ENCODE results near the gene PGBD2. TPM values are rescaled to one million over a fixed set of nuclear protein-coding genes. Genes with fewer than 3 reads are reported as not detected.
A peak's percentile ranks its signal among the peaks of the same experiment; 100 is the strongest.

PGBD2 gene
- total and polyA plus RNA-seq, 9 of the 15 experiments (the other 6 are each of a cell fraction or from before 2014, with no cell fraction given), result 11.9 to 21.8 (median 14.7) TPM

DNA sequence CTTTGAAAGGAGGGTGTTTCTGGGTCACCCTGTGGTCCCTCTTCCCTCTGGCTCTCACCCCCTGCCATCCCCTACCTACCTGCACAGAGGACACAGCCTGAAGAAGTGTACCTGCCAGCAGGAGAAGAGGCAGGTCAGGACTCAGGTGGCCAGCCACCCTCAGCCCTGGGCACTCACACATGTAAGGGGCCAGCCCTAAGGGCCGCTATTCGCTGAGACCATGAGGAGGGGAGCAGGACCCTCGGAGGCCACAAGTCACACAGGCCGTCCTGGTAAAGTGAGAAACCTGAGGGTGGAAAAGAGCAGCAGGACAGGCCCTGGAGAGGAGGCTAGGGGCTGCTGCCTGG, 48.3 kb upstream of the PGBD2 start (continued):
- TF ChIP-seq, protein P1, sequence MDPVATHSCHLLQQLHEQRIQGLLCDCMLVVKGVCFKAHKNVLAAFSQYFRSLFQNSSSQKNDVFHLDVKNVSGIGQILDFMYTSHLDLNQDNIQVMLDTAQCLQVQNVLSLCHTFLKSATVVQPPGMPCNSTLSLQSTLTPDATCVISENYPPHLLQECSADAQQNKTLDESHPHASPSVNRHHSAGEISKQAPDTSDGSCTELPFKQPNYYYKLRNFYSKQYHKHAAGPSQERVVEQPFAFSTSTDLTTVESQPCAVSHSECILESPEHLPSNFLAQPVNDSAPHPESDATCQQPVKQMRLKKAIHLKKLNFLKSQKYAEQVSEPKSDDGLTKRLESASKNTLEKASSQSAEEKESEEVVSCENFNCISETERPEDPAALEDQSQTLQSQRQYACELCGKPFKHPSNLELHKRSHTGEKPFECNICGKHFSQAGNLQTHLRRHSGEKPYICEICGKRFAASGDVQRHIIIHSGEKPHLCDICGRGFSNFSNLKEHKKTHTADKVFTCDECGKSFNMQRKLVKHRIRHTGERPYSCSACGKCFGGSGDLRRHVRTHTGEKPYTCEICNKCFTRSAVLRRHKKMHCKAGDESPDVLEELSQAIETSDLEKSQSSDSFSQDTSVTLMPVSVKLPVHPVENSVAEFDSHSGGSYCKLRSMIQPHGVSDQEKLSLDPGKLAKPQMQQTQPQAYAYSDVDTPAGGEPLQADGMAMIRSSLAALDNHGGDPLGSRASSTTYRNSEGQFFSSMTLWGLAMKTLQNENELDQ (CRISPR knock-in tag; IDR thresholded peaks at IDR 0.05; ENCODE audit: borderline replicate concordance), result no peak
- TF ChIP-seq MAFG (tag; conservative IDR thresholded peaks at IDR 0.05), result no peak
- TF ChIP-seq SIN3A (IDR thresholded peaks at IDR 0.05; ENCODE audit: borderline replicate concordance in 2 of 2, control insufficient read depth in 1 of 2, low read depth in 2 of 2, low read length in 2 of 2), result no peak
- TF ChIP-seq KLF16 (IDR thresholded peaks at IDR 0.05), result no peak
- TF ChIP-seq HDAC2 (IDR thresholded peaks at IDR 0.05), result 0 out of 2 replicates have a peak, but pooled peaks have one; percentile 11
- 0 out of 2 replicates have a peak, but pooled peaks have one; percentile 45 for TF ChIP-seq SRSF3 (IDR thresholded peaks at IDR 0.05; ENCODE audit: insufficient read depth, low read length)
- TF ChIP-seq, protein P2, sequence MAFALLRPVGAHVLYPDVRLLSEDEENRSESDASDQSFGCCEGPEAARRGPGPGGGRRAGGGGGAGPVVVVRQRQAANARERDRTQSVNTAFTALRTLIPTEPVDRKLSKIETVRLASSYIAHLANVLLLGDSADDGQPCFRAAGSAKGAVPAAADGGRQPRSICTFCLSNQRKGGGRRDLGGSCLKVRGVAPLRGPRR (CRISPR knock-in tag; IDR thresholded peaks at IDR 0.05), result 0 out of 2 replicates have a peak, but pooled peaks have one; percentile 53
- TF ChIP-seq RBM15 (IDR thresholded peaks at IDR 0.05; ENCODE audit: insufficient read depth, low read length), result no peak
- no peak for TF ChIP-seq LARP7 (IDR thresholded peaks at IDR 0.05)
- TF ChIP-seq, protein P3, sequence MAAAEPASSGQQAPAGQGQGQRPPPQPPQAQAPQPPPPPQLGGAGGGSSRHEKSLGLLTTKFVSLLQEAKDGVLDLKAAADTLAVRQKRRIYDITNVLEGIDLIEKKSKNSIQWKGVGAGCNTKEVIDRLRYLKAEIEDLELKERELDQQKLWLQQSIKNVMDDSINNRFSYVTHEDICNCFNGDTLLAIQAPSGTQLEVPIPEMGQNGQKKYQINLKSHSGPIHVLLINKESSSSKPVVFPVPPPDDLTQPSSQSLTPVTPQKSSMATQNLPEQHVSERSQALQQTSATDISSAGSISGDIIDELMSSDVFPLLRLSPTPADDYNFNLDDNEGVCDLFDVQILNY (CRISPR knock-in tag; IDR thresholded peaks at IDR 0.05), result no peak
- TF ChIP-seq NCOR1 (IDR thresholded peaks at IDR 0.05), result no peak
- TF ChIP-seq, protein P4, sequence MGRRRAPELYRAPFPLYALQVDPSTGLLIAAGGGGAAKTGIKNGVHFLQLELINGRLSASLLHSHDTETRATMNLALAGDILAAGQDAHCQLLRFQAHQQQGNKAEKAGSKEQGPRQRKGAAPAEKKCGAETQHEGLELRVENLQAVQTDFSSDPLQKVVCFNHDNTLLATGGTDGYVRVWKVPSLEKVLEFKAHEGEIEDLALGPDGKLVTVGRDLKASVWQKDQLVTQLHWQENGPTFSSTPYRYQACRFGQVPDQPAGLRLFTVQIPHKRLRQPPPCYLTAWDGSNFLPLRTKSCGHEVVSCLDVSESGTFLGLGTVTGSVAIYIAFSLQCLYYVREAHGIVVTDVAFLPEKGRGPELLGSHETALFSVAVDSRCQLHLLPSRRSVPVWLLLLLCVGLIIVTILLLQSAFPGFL (CRISPR knock-in tag; IDR thresholded peaks at IDR 0.05), result no peak
- TF ChIP-seq DNMT1 (IDR thresholded peaks at IDR 0.05), result no peak
- TF ChIP-seq FIP1L1 (IDR thresholded peaks at IDR 0.05; ENCODE audit: low read depth, low read length, poor library complexity, severe bottlenecking), result no peak
- 0 out of 2 replicates have a peak, but pooled peaks have one; percentile 7 for TF ChIP-seq ZNF583 (CRISPR knock-in tag; IDR thresholded peaks at IDR 0.05)
